GM10847 (cell line): ENCODE measurements around the gene GRB10.

Experiments used
- POLR2A ChIP-seq: IDR thresholded peaks from 2 replicates; pipeline ENCODE4 v1.6.1; 2011; ENCODE audit not compliant: insufficient read length; ENCODE audit errors: extremely low read depth

The GRB10 gene

DNA sequence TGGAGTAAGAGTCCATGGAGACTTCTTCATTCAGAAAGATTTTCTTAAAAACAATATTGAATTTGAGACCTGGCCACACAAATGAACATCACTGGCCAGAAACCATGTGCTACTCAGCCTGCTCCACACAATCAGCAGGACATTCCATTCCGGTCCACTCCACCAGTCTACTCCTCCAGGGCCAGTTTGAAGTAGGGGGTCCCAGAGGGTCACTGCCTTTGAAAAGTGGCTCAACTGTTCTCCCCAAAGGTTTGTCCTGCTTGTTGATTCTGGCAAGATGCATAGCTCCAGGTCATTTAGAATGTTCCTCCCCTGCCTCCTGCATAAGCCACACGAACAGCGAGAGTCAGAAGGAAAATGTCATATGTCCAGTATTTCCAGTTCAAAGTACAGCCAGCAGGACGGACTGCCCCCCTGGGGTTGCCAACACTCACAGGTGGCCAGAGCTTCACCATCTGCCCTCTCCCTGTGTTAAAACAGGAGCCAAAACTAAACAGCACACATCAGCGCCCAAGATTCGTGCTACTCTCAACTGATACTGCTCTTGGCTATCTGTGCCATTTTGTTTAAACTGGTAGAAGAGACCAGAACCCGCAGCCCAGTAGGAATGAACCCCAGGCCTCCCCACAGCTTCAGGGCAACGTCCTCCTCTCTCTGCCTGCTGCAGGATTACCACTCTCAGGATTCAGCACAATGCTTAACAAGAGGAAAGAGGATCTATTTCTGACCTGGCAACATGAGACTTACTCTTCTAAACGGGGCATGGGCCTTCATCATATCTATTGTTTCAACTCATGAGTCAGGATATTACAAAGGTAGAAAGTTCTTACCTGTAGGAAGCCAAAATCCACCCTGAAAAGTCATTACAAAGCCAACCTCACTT, 11.3 kb downstream of the GRB10 start:
- TF ChIP-seq POLR2A: no peak

DNA sequence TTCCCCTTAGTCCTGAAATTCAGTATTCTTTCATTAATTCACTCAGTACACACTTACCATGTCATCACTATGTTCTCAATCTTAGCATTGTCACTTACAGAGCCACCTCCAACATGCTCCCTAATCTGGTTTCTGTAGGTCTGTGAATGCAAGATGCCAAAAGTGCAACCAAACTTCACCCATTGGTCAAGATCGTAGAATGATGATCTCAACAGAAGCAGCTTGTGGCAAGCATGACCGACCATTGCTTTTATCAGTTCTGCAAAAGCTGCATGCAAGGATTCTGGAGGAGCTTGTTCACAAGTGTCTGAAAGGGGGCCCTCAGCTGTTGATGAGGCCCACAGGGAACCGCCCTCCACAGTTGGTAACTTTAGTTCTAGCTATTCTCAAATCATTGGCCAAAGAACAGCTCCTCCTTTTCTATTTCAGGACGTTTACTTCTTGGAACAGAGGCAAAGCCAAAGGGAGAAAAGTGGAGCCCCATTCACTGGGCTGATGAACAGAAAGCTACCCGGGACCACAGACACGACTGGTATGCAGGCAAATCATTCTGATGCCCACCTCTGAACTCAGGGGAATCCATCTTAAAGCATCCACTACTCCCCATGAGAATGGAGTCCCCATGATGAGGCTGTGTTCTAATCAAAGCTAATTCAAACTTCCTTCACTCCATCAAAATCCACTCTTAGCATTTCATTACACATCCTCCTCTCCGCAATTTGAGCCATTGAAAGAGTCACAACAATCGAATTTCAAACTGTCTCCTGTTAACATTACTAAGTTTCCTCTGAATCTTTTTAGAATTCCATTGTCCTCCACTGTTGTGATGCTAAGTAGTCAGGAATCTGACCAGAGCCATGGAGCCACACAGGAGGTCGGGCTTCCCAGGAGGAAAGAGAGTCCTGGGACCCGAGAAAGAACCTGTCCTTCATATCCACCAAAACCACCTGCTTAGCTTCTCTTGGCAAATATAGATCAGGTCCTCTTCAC, 13.9 kb downstream of the GRB10 start:
- no peak for TF ChIP-seq POLR2A

DNA sequence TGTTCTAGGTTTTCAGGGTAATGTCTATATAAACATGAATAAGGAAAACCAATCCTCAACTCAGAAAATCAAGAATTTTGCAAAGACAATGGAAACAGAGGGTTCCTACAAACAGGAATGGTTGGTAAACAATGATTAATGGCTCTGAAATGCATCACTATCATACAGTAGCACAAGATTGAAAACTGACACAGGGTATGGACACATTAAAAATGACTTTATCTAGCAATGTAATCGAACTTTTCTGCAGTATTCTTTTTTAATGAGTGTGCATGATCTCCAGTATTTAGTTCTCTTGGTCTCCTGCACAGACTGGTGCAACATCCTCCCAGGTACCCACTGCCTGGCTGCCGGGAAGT, 15.9 kb downstream of the GRB10 start:
- no peak for TF ChIP-seq POLR2A

DNA sequence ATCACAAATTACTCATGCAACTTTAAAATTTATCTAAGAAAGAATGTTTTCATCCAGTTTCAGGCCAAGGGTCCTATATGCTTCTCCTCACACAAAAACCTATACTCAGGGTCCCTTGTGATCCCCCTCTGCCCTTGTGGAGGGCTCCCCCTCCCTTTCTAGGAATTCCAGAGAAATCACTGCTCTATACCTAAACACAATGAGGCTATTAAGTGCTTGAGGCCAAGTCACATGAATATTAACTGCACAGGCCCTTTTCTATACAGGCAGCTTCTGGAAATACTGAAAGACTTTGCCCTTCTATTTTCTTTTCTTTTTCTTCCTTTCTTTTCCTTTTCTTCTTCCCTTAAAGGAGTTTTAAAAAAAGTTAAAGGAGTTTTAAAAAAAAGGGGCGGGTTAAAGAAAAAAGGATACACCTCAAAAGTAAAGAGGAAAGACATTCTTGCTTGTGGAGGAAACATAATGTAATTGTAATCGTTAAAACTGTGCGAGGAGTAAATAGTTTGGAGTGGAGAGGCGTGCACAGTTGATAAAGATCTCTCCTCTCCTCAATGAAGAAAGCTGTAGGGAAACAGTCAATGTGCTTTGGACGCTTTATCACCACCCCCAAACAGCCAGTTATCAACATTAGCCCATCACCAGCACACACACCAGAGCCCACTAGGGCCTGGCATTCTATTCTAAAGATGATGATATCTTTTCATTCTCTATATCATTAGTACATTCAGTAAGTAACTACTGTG, 16.4 kb downstream of the GRB10 start:
- no peak for TF ChIP-seq POLR2A

GRCh38 chr7:50762337-50762736, 20.4 kb downstream of the GRB10 start:
- TF ChIP-seq POLR2A: no peak

GRCh38 chr7:50761713-50762112, 21.0 kb downstream of the GRB10 start:
- TF ChIP-seq POLR2A: no peak

- TF ChIP-seq POLR2A: no peak
Observed at GRCh38 chr7:50757703-50758390, 24.8 kb downstream of the GRB10 start.

- TF ChIP-seq POLR2A: no peak
Observed at GRCh38 chr7:50756180-50756579, 26.5 kb downstream of the GRB10 start.

DNA sequence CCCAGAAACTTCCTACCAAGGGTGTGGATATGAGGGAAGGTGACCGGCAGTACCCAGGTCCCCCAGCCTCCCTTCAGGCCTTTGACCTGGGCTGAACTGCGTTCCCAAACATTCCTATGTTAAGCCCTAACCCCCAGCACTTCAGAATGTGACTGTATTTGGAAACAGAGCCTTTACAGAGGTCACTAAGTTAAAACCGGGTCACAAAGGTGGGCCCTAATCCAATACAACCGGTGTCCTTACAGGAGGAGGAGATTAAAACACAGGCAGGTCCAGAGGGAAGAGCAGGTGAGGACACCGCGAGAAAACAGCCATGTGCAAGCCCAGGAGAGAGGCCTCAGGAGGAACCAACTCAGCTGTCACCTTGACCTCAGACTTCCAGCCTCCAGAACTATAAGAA, 28.0 kb downstream of the GRB10 start:
- TF ChIP-seq POLR2A: no peak

- no peak for TF ChIP-seq POLR2A
Observed at GRCh38 chr7:50754241-50754640, 28.5 kb downstream of the GRB10 start.

DNA sequence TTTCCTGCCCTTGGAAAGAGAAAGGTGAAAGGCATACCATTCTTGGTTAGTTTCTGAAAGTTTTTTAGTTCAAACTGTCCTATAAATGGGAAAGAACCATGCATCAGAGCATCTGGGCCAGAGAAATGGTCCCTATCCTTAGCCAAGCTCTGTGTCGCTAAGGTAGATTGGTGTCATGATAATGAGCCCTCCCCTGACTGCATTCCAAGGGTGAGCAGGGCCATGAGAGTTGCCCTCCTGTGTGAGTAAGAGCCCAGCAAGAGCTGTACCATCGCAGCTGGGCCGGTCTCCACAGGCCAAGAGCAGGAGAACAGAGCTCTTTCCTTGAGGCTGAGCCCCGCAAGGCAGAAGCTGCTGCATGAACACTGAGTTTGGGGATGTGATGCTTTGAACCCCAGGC, 30.3 kb downstream of the GRB10 start:
- no peak for TF ChIP-seq POLR2A

GRCh38 chr7:50751146-50751545, 31.6 kb downstream of the GRB10 start:
- TF ChIP-seq POLR2A: no peak

GRCh38 chr7:50749896-50750295, 32.8 kb downstream of the GRB10 start:
- TF ChIP-seq POLR2A: no peak

GRCh38 chr7:50748472-50748871, 34.2 kb downstream of the GRB10 start:
- no peak for TF ChIP-seq POLR2A

DNA sequence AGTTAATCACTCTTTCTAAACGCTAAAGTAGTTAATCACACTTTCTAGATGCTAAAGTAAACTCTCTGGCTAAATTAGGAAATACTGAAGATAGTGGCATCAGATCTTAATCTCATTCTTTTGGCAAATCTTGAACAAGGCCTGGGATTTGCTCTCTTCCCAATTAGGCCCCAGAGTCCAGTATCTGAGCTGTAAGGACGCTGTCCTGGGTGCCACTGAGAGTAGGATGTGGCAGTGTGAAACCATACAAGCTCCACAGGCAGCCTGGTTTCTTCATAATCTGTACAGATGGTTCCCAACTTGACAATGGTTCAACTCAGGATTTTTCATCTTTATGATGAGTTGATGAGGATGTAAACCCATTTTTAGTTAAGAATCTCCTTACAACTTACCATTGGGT, 36.9 kb downstream of the GRB10 start:
- no peak for TF ChIP-seq POLR2A
